ENCODE results near the gene CACNB2.

DNA sequence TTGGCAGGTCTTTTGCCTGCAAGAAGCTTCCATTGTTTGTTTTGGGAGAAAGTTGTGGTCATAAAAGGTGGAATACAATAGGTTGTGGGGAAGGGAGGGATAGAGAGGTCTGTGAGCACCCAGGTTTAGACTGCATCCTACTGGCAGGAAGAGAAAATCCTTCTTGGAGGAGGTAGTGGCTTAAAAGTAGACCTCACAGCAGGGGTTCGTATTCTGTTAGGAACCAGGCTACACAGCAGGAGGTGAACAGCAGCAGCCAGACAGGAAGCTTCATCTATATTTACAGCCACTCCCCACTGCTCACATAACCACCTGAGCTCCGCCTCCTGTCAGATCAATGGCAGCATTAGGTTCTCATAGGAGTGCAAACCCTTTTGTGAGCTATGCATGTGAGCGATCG lies 265.9 kb downstream of the CACNB2 start:
- TF ChIP-seq, protein P1, sequence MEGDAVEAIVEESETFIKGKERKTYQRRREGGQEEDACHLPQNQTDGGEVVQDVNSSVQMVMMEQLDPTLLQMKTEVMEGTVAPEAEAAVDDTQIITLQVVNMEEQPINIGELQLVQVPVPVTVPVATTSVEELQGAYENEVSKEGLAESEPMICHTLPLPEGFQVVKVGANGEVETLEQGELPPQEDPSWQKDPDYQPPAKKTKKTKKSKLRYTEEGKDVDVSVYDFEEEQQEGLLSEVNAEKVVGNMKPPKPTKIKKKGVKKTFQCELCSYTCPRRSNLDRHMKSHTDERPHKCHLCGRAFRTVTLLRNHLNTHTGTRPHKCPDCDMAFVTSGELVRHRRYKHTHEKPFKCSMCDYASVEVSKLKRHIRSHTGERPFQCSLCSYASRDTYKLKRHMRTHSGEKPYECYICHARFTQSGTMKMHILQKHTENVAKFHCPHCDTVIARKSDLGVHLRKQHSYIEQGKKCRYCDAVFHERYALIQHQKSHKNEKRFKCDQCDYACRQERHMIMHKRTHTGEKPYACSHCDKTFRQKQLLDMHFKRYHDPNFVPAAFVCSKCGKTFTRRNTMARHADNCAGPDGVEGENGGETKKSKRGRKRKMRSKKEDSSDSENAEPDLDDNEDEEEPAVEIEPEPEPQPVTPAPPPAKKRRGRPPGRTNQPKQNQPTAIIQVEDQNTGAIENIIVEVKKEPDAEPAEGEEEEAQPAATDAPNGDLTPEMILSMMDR (IDR thresholded peaks at IDR 0.05): no peak
- no peak for TF ChIP-seq EZH2 (IDR thresholded peaks at IDR 0.05)

Measured in neural progenitor cell (in vitro differentiated cells).